Right kidney (tissue), 1 donor: ENCODE measurements around the gene ZNRF1.
"Not testable (repeated sequence)": the region's sequence is repeated elsewhere in the genome, so short reads cannot be mapped to it uniquely, and the experiment has no call there.

ENCODE experiments used
- DNase-seq: peaks from one replicate; pipeline ENCODE4 v3.0.0-alpha.2; 2016

ZNRF1 gene

GRCh38 chr16:75113541-75114121, 114.8 kb downstream of the ZNRF1 start:
- DNase-seq: no peak

- DNase-seq: no peak
Measured at GRCh38 chr16:75114179-75114945, 115.5 kb downstream of the ZNRF1 start.

GRCh38 chr16:75114946-75115825, 116.4 kb downstream of the ZNRF1 start:
- DNase-seq: no peak

GRCh38 chr16:75116081-75116910, 117.5 kb downstream of the ZNRF1 start, which contains the start of gene LDHD:
Gene LDHD (minus strand): TSS chr16:75116780. CDS start chr16:75116720, 60 bp downstream.
- no peak for DNase-seq

GRCh38 chr16:75116911-75117245, 118.1 kb downstream of the ZNRF1 start:
- DNase-seq: no peak

GRCh38 chr16:75118943-75119539, 120.2 kb downstream of the ZNRF1 start:
- DNase-seq: no peak

- no peak for DNase-seq
Measured at GRCh38 chr16:75120253-75120652, 121.4 kb downstream of the ZNRF1 start.

- DNase-seq: no peak
Measured at GRCh38 chr16:75121949-75122568, 123.2 kb downstream of the ZNRF1 start.

- DNase-seq: no peak
Measured at GRCh38 chr16:75122609-75123008, 123.8 kb downstream of the ZNRF1 start.

GRCh38 chr16:75127713-75128415, 129.0 kb downstream of the ZNRF1 start:
- DNase-seq: no peak

- DNase-seq: not testable (repeated sequence)
Measured at GRCh38 chr16:75129421-75130149, 130.8 kb downstream of the ZNRF1 start.

- DNase-seq: no peak
Measured at GRCh38 chr16:75130150-75130771, 131.4 kb downstream of the ZNRF1 start.

- DNase-seq: no peak
Measured at GRCh38 chr16:75131081-75131480, 132.3 kb downstream of the ZNRF1 start.

GRCh38 chr16:75138233-75138632, 139.4 kb downstream of the ZNRF1 start:
- DNase-seq: no peak

- DNase-seq: no peak
Measured at GRCh38 chr16:75138636-75139035, 139.8 kb downstream of the ZNRF1 start.

GRCh38 chr16:75139498-75139897, 140.7 kb downstream of the ZNRF1 start:
- DNase-seq: no peak

- no peak for DNase-seq
Measured at GRCh38 chr16:75143941-75144340, 145.1 kb downstream of the ZNRF1 start.

- no peak for DNase-seq
Measured at GRCh38 chr16:75147968-75148310, 149.1 kb downstream of the ZNRF1 start.
